GM19193 (cell line): ENCODE measurements around the gene DAD1.
A peak's percentile ranks its signal among the peaks of the same experiment; 100 is the strongest.

ENCODE experiments used
- POLR2A ChIP-seq: IDR thresholded peaks from 4 replicates; pipeline ENCODE4 v1.6.1; 2011; ENCODE audit not compliant: insufficient read depth, insufficient read length; ENCODE audit errors: extremely low read depth

DAD1 gene

GRCh38 chr14:22589096-22589839 is at the start of gene DAD1:
Gene DAD1, minus strand, starts transcription at chr14:22589224. Its CDS starts 67 bp downstream, at chr14:22589157.
- TF ChIP-seq POLR2A = peak; percentile 94

DNA sequence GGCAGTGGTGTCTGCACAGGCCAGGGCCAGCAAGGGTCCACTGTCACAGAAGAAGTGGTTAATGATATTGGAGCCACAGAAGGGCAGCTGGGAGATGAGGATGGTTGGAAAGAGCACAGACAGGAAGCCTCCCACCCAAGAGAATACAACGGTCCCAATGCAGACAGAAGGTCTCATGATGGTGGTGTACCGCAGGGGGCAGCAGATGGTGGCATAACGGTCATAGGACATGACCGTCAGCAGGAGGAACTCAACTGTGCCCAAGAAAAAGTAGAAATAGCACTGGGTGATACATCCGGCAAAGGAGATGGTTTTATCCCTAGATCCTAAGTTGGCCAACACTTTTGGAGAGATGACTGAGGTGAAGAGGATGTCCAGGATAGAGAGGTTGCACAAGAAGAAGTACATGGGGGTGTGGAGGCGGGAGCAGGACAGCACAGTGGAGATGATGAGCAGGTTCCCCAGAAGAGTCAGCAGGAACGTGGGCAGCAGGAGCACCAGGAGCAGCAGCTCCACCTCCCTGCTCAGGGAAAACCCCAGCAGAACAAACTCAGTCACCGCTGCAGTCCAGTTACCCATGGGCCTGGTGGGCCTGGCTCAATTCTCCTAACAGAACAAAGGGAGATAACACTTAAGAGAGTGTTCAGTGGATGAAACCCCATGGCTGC is 45.3 kb upstream of the DAD1 start:
- no peak for TF ChIP-seq POLR2A

DNA sequence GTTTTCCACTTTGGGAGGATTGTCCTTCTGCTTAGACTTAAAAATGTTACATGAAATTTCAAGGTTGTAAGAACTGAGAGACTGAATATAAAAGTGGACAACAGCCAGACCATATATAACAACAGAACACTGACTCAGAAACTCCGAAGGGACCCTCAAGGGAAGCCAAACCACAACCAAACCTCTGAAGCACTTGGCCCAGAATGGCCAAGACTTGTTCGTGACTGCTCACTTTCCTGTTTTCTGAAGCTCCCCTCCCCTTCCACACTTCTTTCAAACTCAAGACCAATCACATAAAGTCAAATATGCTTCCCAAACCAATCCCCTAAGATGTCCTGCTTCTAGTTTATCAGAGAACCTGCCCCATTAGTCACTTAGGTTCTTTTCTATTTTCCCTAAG is 41.5 kb upstream of the DAD1 start:
- no peak for TF ChIP-seq POLR2A

DNA sequence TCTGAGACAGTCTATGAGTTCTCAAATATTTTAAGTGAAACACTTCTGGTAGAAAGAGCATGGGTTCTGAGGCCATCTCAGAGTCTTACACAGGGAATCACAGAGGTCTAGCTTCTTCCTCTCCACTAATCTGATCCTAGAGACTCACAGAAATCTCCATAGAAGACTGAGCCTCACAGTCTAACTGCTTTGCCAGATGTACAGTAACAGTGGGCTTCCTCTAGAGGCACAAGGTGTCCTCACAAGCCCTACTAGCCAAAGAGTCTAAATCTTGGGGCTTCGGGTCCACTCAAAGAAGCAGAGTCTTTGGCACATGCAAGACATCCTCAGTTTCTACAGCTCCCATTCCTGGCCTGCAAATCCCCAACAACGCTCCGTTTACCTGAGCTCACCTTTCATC is 41.0 kb upstream of the DAD1 start:
- TF ChIP-seq POLR2A = no peak

DNA sequence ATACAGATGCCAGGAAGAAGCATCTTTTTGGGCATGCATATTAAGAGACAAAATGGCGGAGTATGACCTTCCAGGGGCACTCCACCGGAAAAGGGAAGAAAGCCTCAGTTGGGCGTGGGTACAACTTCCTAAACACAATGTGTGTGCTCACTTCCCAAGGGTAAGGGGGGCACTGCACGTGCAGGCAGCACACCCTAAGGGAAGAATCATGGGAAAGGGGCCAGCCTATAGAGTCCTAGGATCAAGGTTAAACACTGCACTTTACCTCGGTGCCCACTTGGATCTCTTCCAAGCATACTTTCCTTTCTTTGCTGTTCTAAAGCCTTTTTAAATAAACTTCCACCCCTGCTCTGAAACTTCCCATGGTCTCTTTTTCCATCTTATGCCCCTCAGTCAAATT is 40.3 kb upstream of the DAD1 start:
- TF ChIP-seq POLR2A = no peak

GRCh38 chr14:22627506-22628263 is 38.7 kb upstream of the DAD1 start:
- TF ChIP-seq POLR2A = no peak

- no peak for TF ChIP-seq POLR2A
These were observed 37.6 kb upstream of the DAD1 start for GRCh38 chr14:22626590-22626989.

DNA sequence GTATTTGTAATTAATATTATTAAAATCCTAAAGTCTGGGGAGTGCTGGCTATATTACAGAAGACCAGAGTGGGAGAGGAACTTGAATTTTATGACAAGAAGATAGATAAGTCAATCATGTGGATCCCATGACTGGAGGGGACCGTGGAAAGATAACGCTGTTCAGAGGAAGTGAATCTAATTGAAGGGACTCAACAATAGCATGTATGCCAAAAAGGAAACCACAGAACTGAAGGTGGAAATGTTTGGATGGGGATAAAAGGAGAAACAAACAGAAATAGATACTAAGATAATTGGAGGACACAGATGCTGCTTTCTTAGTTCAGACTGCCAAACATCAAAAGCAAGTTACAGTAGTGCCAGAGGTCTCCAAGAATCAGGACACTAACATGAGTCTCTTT is 34.0 kb upstream of the DAD1 start:
- no peak for TF ChIP-seq POLR2A

DNA sequence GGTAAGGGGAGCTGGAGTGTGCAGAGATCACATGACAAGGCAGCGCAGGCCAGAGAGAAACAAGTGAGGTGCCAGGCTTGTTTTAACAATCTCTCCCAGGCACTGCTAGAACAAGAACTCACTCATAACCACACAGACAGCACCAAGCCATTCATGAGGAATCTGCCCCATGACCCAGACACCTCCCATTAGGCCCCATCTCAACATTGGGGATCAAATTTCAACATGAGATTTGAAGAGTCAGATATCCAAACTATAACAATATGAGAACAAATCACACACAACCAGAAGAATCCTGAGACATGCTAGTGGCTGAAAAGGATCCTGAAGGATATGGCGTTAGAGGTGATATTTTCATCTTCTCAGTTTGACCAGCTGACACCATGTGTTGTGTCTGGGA is 33.2 kb upstream of the DAD1 start:
- TF ChIP-seq POLR2A = no peak

- no peak for TF ChIP-seq POLR2A
These were observed 25.3 kb upstream of the DAD1 start for GRCh38 chr14:22614240-22614799.

- TF ChIP-seq POLR2A = no peak
These were observed 24.8 kb upstream of the DAD1 start for GRCh38 chr14:22613736-22614239.

DNA sequence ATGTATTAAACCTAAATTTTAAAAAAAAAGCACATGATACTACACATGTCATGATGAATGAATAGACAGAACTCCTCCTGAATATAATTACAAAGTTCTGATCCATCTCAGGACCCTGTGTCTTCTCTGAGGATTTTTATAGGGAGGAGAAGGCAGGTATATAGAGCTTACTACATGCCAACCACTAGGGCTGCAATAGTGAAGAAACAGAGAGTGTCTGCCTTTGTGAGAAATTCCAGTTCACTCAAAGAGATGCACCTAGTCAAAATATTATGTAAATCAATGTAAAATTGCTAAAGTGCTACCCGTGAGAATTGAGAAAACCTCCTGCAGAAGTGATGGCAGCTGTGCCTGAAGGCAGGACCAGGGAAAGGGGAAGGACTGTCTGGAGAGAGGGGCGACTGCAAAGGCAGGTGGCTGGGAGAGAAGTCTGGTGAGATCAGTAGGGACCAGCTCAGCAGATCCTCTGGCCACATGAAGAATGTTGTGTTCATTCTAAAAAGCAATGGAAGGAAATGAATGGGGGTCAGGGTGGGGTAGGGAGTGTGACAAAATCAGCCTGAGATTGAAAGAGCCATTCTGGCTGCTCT is 24.2 kb upstream of the DAD1 start:
- TF ChIP-seq POLR2A = no peak

DNA sequence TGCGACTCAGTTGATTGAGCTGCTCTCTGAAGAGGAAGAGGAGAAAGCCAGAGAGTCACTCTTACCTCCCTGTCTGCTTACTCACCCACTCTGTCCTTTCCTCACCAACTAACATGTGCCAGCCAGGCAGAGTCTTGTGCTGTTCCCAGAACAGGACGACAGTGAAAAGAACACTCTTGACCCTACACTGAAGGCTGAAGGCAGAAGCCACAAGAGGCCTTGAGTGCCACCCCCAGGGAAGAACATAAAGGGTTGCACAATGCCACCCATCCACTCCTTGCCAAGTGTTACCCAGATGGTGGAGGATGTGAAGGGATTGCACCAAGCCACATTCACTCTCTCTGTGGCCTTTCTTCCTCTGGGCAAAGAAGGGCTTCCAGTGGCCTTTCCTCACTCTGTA is 21.9 kb upstream of the DAD1 start:
- TF ChIP-seq POLR2A = no peak

GRCh38 chr14:22607291-22607690 is 18.3 kb upstream of the DAD1 start:
- TF ChIP-seq POLR2A = no peak

- no peak for TF ChIP-seq POLR2A
These were observed 17.4 kb upstream of the DAD1 start for GRCh38 chr14:22606380-22606779.
